Measurements from ENCODE around the gene NCR2. TPM values are rescaled to one million over a fixed set of nuclear protein-coding genes. Genes with fewer than 3 reads are reported as not detected.

The NCR2 gene
- total RNA-seq, 1 donor from 2014 or later = not detected

- H3K4me3 ChIP-seq = no peak overlapping the region
- H3K27ac ChIP-seq = no peak overlapping the region
- H3K9me3 ChIP-seq = no peaks in the 10 kb centered on the region
- no peak for ATAC-seq
- intact Hi-C loops (cut with DNase I) = no loop called here
- H3K27me3 ChIP-seq = peaks cover 18% of the 10 kb centered on the region
- H3K4me1 ChIP-seq = no peaks in the 10 kb centered on the region
- TF ChIP-seq CTCF (IDR thresholded peaks at IDR 0.05) = no peak
- no peak for DNase-seq
- H3K36me3 ChIP-seq = no peaks in the 10 kb centered on the region
Measured at GRCh38 chr6:41346441-41346840, 11.0 kb downstream of the NCR2 start.

GRCh38 chr6:41347378-41348050 lies 12.1 kb downstream of the NCR2 start:
- no peak for ATAC-seq
- Histone ChIP-seq H3K27ac (no peak overlapping the region), H3K27me3 (peaks cover 18% of the 10 kb centered on the region), H3K36me3 (no peaks in the 10 kb centered on the region), H3K9me3 (no peaks in the 10 kb centered on the region), H3K4me3 (no peak overlapping the region), H3K4me1 (no peaks in the 10 kb centered on the region)
- intact Hi-C loops (cut with DNase I) = no loop called here
- no peak for DNase-seq
- no peak for TF ChIP-seq CTCF (IDR thresholded peaks at IDR 0.05)

- intact Hi-C loops (cut with DNase I) = no loop called here
- no peak for TF ChIP-seq CTCF (IDR thresholded peaks at IDR 0.05)
- no peak overlapping the region for H3K27ac ChIP-seq
- H3K9me3 ChIP-seq = no peaks in the 10 kb centered on the region
- H3K36me3 ChIP-seq = no peaks in the 10 kb centered on the region
- no peaks in the 10 kb centered on the region for H3K4me1 ChIP-seq
- ATAC-seq (no peak), DNase-seq (no peak)
- H3K27me3 ChIP-seq = peaks cover 23% of the 10 kb centered on the region
- no peak overlapping the region for H3K4me3 ChIP-seq
Measured at GRCh38 chr6:41348934-41349333, 13.5 kb downstream of the NCR2 start.

GRCh38 chr6:41352396-41352795 lies 17.0 kb downstream of the NCR2 start:
- peaks cover 28% of the 10 kb centered on the region for H3K27me3 ChIP-seq
- DNase-seq (no peak), ATAC-seq (no peak)
- H3K4me3 ChIP-seq = no peak overlapping the region
- no peak for TF ChIP-seq CTCF (IDR thresholded peaks at IDR 0.05)
- H3K36me3 ChIP-seq = no peaks in the 10 kb centered on the region
- no peak overlapping the region for H3K27ac ChIP-seq
- intact Hi-C loops (cut with DNase I) = no loop called here
- H3K4me1 ChIP-seq = no peaks in the 10 kb centered on the region
- H3K9me3 ChIP-seq = no peaks in the 10 kb centered on the region

GRCh38 chr6:41352907-41353306 lies 17.5 kb downstream of the NCR2 start:
- Histone ChIP-seq H3K27me3 (peaks cover 28% of the 10 kb centered on the region), H3K36me3 (no peaks in the 10 kb centered on the region), H3K9me3 (no peaks in the 10 kb centered on the region), H3K27ac (no peak overlapping the region), H3K4me3 (no peak overlapping the region), H3K4me1 (no peaks in the 10 kb centered on the region)
- DNase-seq (no peak), ATAC-seq (no peak)
- intact Hi-C loops (cut with DNase I) = no loop called here
- no peak for TF ChIP-seq CTCF (IDR thresholded peaks at IDR 0.05)

GRCh38 chr6:41353333-41353732 lies 17.9 kb downstream of the NCR2 start:
- DNase-seq = no peak
- H3K9me3 ChIP-seq = no peaks in the 10 kb centered on the region

More at GRCh38 chr6:41353333-41353732, 17.9 kb downstream of the NCR2 start:
- TF ChIP-seq CTCF (IDR thresholded peaks at IDR 0.05) = no peak
- ATAC-seq = no peak
- no peaks in the 10 kb centered on the region for H3K36me3 ChIP-seq
- H3K27me3 ChIP-seq = peaks cover 28% of the 10 kb centered on the region
- no peak overlapping the region for H3K4me3 ChIP-seq
- no peaks in the 10 kb centered on the region for H3K4me1 ChIP-seq
- intact Hi-C loops (cut with DNase I) = no loop called here
- no peak overlapping the region for H3K27ac ChIP-seq
